ENCODE measurements around the gene INTS2.
"Not testable (repeated sequence)": the region's sequence is repeated elsewhere in the genome, so short reads cannot be mapped to it uniquely, and the experiment has no call there.

INTS2 gene

GRCh38 chr17:61927208-61928100 is at the start of gene INTS2:
Gene INTS2 (minus strand): TSS chr17:61927982. CDS start chr17:61926644, 1,338 bp downstream.
- peak; percentile 97 for DNase-seq

- no peak for DNase-seq
Measured at GRCh38 chr17:61974115-61974514, 46.3 kb upstream of the INTS2 start.

- DNase-seq = no peak
Measured at GRCh38 chr17:61972311-61972710, 44.5 kb upstream of the INTS2 start.

DNA sequence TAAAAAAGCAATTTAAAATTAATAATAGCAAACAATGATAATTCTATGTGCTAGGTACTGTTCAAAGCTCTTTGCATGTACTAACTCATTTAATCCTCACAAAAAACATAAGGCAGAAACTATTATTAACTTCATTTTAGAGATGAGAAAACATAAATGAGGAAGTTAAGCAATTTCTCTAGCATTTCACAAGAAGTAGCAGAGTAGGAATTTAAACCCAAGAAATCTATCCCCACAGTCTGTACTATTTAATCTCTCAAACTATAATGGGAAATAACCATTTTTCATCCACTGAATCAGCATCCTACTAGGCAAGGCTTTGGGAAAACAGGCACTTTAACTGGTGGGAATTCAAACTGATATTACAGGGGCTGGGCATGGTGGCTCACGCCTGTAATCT is 42.2 kb upstream of the INTS2 start:
- DNase-seq = no peak

DNA sequence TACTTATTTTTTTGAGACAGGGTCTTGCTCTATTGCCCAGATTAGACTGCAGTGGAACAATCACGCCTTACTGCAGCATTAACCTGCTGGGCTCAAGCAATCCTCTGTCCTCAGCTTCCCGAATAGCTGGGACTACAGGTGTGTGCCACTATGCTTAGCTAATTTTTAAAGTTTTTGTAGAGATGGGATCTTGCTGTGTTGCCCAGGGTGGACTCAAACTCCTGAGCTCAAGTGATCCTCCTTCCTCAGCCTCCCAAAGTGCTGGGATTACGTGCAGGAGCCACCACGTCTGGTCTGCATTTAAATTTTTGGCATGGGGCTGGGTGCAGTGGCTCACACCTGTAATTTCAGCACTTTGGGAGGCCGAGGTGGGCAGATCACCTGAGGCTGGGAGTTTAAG is 41.0 kb upstream of the INTS2 start:
- DNase-seq = no peak

- DNase-seq = no peak
Measured at GRCh38 chr17:61967729-61968128, 39.9 kb upstream of the INTS2 start.

GRCh38 chr17:61966191-61966590 is 38.4 kb upstream of the INTS2 start:
- DNase-seq = no peak

DNA sequence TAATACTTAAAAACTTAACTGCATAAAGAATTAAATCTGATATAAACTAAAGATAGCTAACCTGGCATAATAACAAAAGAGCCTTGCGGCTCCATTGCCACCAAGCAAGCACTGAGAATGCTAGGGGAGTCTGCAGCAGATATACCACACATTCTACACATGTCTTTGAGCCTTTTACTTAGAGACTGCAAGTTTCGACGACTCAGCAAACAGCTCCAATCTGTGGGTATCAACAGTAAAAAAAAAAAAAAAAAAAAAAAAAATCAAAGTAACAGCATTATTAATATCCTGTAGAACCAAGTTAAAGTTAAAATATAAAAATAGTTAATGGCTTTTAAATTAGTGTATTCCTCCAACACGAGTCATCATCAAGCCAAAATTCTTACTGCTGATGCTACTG is 27.8 kb upstream of the INTS2 start:
- no peak for DNase-seq

- no peak for DNase-seq
Measured at GRCh38 chr17:61947367-61948078, 19.7 kb upstream of the INTS2 start.

- DNase-seq = no peak
Measured at GRCh38 chr17:61946359-61946758, 18.6 kb upstream of the INTS2 start.

DNA sequence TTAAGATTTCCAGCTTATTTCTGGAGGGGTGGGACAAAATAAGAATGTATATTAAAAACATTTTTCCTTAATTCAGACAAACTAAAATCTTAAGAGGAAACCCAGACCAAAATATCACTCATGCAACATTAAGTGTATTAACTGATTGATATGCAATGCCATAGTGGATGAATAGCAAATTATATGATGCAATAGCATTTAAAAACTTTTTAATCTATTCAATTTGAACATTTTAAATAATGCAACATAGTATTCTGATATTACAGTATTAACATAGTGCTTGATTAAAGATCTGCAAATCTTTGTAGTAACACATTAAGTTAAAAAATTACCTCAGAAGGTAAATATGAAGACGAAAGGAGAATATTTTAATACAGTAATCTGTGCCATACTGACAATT is 15.3 kb upstream of the INTS2 start:
- DNase-seq = no peak

DNA sequence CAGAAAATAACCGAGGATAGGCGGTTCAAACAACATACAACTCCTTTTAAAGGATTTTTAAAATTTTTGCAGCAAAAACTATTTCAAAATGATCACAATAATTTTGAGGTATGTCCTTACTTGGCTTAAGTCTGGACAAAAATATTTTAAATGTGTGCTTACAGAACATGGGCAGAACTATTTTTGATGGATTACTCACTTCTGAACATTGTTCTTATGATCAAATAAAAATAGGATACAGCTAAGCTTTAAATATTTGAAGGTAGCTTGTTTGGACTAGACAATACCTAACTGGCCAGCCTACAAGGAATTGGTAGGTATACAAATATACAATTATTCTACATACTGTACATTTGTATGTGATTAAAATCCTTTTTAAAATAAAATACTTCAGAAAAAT is 14.3 kb upstream of the INTS2 start:
- no peak for DNase-seq

- DNase-seq = no peak
Measured at GRCh38 chr17:61928101-61928436, 287 bp upstream of the INTS2 start.

- DNase-seq = no peak
Measured at GRCh38 chr17:61926826-61927207, 965 bp downstream of the INTS2 start.

DNA sequence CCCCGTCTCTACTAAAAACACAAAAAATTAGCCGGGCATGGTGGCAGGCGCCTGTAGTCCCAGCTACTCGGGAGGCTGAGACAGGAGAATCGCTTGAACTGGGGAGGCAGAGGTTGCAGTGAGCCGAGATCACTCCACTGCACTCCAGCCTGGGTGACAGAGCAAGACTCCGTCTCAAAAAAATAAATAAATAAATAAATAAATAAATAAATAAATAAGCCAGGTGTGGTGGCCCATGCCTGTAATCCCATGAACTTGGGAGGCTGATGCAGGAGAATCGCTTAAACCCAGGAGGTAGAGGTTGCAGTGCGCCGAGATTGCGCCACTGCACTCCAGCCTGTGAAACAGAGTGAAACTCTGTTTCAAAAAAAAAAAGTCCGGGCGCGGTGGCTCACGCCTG is 12.6 kb downstream of the INTS2 start:
- DNase-seq = not testable (repeated sequence)

DNA sequence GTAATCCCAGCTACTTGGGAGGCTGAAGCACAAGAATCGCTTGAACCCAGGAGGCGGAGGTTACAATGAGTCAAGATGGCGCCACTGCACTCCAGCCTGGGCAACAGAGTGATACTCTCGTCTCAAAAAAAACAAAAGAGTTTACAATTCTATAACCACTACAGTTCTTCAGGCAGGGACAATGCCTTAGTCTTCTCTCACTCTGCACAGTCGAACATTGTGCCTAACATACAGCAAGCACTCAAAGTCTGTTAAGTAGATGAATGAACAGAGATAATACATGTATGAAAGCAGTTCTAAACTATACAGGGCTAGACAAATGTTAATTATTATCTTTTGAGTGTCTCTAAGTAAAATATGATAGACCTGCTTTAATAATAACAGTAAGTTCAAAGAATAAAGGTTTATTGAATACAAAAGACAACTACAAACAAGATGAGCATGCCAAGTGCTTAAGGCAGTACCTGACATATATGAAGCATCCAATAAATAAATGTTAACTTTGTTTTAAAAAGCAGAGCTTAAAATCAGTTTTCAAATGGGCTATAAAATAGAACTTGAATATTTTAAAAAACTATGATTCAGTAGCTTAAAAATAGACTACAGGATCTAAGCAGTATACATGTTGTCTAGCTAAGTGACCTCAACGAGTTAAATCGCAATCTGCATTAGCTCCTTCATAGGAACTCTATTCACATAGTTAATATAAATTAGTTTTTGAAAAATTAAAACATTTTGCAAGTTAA is 19.3 kb downstream of the INTS2 start:
- no peak for DNase-seq

DNA sequence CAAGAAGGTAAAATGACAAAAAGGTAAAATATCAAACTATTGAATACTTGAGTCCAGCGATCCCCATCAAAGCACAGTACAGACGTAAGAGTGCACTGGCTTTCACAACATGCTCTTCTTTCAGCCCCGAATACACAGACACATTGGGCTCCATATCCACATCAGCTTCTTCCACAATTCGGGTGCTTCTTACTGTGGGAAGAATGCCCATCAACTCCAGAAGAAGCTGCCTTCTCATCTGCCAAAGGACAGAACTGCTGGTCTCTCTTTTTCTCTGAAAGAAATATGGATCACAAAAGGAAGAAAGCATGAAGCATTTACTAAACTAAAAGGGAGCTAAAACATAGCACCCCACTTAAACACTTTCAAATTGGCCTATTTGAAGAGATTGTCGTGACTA is 20.4 kb downstream of the INTS2 start:
- DNase-seq = no peak

GRCh38 chr17:61904094-61904710 is 23.6 kb downstream of the INTS2 start:
- no peak for DNase-seq

DNA sequence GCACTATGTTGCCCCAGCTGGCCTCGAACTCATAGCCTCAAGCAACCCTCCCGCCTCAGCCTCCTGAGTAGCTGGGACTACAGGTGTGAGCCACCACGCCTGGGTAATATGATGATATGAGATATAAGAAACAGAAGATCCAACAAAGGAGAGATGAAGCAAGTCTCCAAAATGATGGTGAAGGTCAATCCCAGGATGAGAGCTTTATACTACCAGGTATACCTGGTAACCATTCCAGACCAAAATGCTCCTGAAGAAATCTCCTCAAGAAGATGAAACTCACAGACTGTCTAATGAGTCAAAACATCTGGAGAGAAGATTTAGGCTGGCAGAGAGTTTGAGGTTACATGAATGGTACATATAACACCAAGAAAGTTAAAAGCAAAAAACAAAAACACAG is 24.5 kb downstream of the INTS2 start:
- no peak for DNase-seq

DNA sequence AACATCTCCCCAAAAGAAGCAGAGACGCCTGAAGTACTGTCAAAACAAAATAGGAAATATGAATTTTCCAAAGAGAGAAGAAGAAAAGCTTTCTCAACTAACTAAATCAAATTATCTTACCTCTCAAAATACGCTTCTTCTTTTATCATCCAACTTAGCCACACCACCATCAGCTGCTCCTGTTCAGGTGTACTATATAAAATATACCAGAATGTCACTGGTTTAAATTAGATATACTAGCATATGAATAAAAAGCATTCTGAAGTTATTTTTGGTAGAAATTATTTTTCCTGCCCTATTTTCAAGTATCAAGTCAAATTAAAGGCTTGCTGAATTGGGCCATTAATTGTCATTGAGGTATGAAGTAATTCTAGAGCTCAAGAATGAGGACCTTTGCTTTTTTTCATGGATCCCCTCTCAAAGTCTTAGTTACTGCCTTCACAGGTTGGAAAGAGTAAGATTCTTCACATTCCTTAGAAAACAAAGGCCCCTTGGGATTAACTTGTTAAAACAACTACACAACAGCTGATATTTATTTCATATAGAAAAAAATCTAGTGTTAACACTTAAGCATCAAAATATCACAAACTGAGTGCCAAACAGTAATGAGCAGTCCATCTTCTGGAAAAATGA is 30.1 kb downstream of the INTS2 start:
- DNase-seq = no peak

- no peak for DNase-seq
Measured at GRCh38 chr17:61895391-61895790, 32.4 kb downstream of the INTS2 start.

DNA sequence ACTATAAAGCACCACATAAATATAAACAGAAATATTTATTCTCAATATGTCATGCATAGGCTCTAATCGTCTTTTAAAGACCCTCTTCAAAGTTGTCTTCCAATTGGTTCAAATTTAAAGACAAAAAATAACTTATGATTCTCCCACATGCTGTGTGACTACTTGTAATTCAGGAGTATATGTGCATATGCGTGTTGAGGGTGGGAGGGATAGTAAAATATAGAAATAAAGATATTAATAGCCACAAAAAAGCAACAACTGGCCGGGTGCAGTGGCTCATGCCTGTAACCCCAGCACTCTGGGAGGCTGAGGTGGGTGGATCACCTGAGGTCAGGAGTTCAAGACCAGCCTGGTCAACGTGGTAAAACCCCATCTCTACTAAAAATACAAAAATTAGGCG is 33.5 kb downstream of the INTS2 start:
- DNase-seq = not testable (repeated sequence)

- DNase-seq = not testable (repeated sequence)
Measured at GRCh38 chr17:61887733-61888132, 40.0 kb downstream of the INTS2 start.

All from right hindlimb (tissue), 1 donor.